ENCODE data around the gene CCL25. TPM values are rescaled to one million over a fixed set of nuclear protein-coding genes. Genes with fewer than 3 reads are reported as not detected.
"Not testable (repeated sequence)": the region's sequence is repeated elsewhere in the genome, so short reads cannot be mapped to it uniquely, and the experiment has no call there.

CCL25 gene
- total RNA-seq: not detected
- long read RNA-seq: 0 reads

- DNase-seq (ENCODE audit: missing footprints): no peak
- intact Hi-C loops (cut with DNase I): no loop called here
- ATAC-seq: no peak
These were observed at the start of gene CCL25 for GRCh38 chr19:8052464-8052859. Gene CCL25 (plus strand): TSS chr19:8052760. CDS start chr19:8053050, 290 bp downstream.

- DNase-seq (ENCODE audit: missing footprints) (no peak), ATAC-seq (no peak)
- intact Hi-C loops (cut with DNase I): loop anchor here (5.0 to 10.0 kb wide), 2 partner anchors 169 to 248 kb away; partner anchors contain the start of gene EVI5L
These were observed 48.6 kb upstream of the CCL25 start for GRCh38 chr19:8004001-8004400.

- DNase-seq (ENCODE audit: missing footprints) (no peak), ATAC-seq (no peak)
- intact Hi-C loops (cut with DNase I): loop anchor here (5.0 to 10.0 kb wide), 2 partner anchors 170 to 247 kb away; partner anchors contain the start of gene EVI5L
These were observed 47.6 kb upstream of the CCL25 start for GRCh38 chr19:8004723-8005513.

- ATAC-seq: peak; percentile 94
- intact Hi-C loops (cut with DNase I): loop anchor here (10.0 kb wide), 1 partner anchor 171 kb away; the partner anchor contains the start of gene EVI5L
These were observed 46.9 kb upstream of the CCL25 start, which contains the start of gene ELAVL1 for GRCh38 chr19:8005534-8006256. Gene ELAVL1 (minus strand): TSS chr19:8005641. CDS start chr19:7991815, 13,826 bp downstream.

GRCh38 chr19:8017808-8018207 lies 34.8 kb upstream of the CCL25 start:
- peak; percentile 74 for DNase-seq (ENCODE audit: missing footprints)
- intact Hi-C loops (cut with DNase I): no loop called here
- ATAC-seq: no peak

More at GRCh38 chr19:8005534-8006256, 46.9 kb upstream of the CCL25 start, which contains the start of gene ELAVL1:
- peak; percentile 94 for DNase-seq (ENCODE audit: missing footprints)

- no peak for DNase-seq (ENCODE audit: missing footprints)
- no peak for ATAC-seq
- intact Hi-C loops (cut with DNase I): no loop called here
These were observed 31.9 kb upstream of the CCL25 start for GRCh38 chr19:8020681-8021080.

GRCh38 chr19:8021374-8021773 lies 31.2 kb upstream of the CCL25 start:
- DNase-seq (ENCODE audit: missing footprints): no peak
- ATAC-seq: no peak

GRCh38 chr19:8022275-8022674 lies 30.3 kb upstream of the CCL25 start:
- ATAC-seq: no peak
- intact Hi-C loops (cut with DNase I): no loop called here

More at GRCh38 chr19:8021374-8021773, 31.2 kb upstream of the CCL25 start:
- intact Hi-C loops (cut with DNase I): no loop called here

GRCh38 chr19:8023371-8023770 lies 29.2 kb upstream of the CCL25 start:
- DNase-seq (ENCODE audit: missing footprints) (peak; percentile 11), ATAC-seq (no peak)
- intact Hi-C loops (cut with DNase I): no loop called here

More at GRCh38 chr19:8022275-8022674, 30.3 kb upstream of the CCL25 start:
- DNase-seq (ENCODE audit: missing footprints): no peak

- intact Hi-C loops (cut with DNase I); DNase-seq (ENCODE audit: missing footprints); ATAC-seq: not testable (repeated sequence)
These were observed 28.3 kb upstream of the CCL25 start for GRCh38 chr19:8024256-8024655.

- intact Hi-C loops (cut with DNase I): no loop called here
- ATAC-seq: no peak
These were observed 27.2 kb upstream of the CCL25 start for GRCh38 chr19:8025316-8025715.

GRCh38 chr19:8028951-8029491 lies 23.5 kb upstream of the CCL25 start:
- ATAC-seq (peak; percentile 28), DNase-seq (ENCODE audit: missing footprints) (no peak)
- intact Hi-C loops (cut with DNase I): no loop called here

More at GRCh38 chr19:8025316-8025715, 27.2 kb upstream of the CCL25 start:
- no peak for DNase-seq (ENCODE audit: missing footprints)

GRCh38 chr19:8030960-8031359 lies 21.6 kb upstream of the CCL25 start:
- no peak for DNase-seq (ENCODE audit: missing footprints)
- intact Hi-C loops (cut with DNase I): no loop called here
- ATAC-seq: no peak

GRCh38 chr19:8033287-8034177 lies 19.0 kb upstream of the CCL25 start:
- intact Hi-C loops (cut with DNase I); DNase-seq (ENCODE audit: missing footprints); ATAC-seq: not testable (repeated sequence)

GRCh38 chr19:8034178-8034525 lies 18.4 kb upstream of the CCL25 start:
- ATAC-seq: no peak
- DNase-seq (ENCODE audit: missing footprints): no peak
- intact Hi-C loops (cut with DNase I): no loop called here

- ATAC-seq: no peak
- no peak for DNase-seq (ENCODE audit: missing footprints)
- intact Hi-C loops (cut with DNase I): no loop called here
These were observed 16.0 kb upstream of the CCL25 start for GRCh38 chr19:8036434-8037099.

GRCh38 chr19:8038815-8039214 lies 13.7 kb upstream of the CCL25 start:
- intact Hi-C loops (cut with DNase I): no loop called here
- ATAC-seq: no peak

GRCh38 chr19:8039231-8039630 lies 13.3 kb upstream of the CCL25 start:
- no peak for ATAC-seq
- intact Hi-C loops (cut with DNase I): no loop called here
- no peak for DNase-seq (ENCODE audit: missing footprints)

More at GRCh38 chr19:8038815-8039214, 13.7 kb upstream of the CCL25 start:
- DNase-seq (ENCODE audit: missing footprints): no peak
